Neural cell (in vitro differentiated cells): ENCODE data around the gene HEATR5A. TPM values are rescaled to one million over a fixed set of nuclear protein-coding genes. Genes with fewer than 3 reads are reported as not detected.

Experiments used
- H2AFZ ChIP-seq: fragments of 200-600, 300-800 bp; sonication (generic), shearing (Covaris generic); 2 replicates; pipeline ENCODE4 v1.6.0; 2014; ENCODE audit warnings: low read depth, mild to moderate bottlenecking, antibody characterized with exemption, low read length, moderate library complexity
- H3F3A ChIP-seq: fragments of 200-600 bp; shearing (Covaris generic); 2 replicates; pipeline ENCODE4 v1.6.1; 2016; ENCODE audit warnings: mild to moderate bottlenecking, moderate library complexity, mixed read lengths, antibody characterized with exemption, low read length; ENCODE audit not compliant: insufficient read depth, poor library complexity, severe bottlenecking
- H3K27ac ChIP-seq: fragments of 200-600, 300-800 bp; sonication (generic), shearing (Covaris generic); 2 replicates; pipeline ENCODE4 v1.5.1; 2014; ENCODE audit warnings: mild to moderate bottlenecking, low read length, moderate library complexity
- H3K27me3 ChIP-seq: fragments of 300-800, 200-600 bp; sonication (generic), shearing (Covaris generic); 2 replicates; pipeline ENCODE4 v1.6.0; 2014; ENCODE audit warnings: mild to moderate bottlenecking, low read depth, low read length, moderate library complexity; ENCODE audit not compliant: insufficient read depth
- H3K36me3 ChIP-seq: fragments of 300-800, 200-600 bp; sonication (generic), shearing (Covaris generic); 2 replicates; pipeline ENCODE4 v1.5.1; 2014; ENCODE audit warnings: mild to moderate bottlenecking, antibody characterized with exemption, low read length, moderate library complexity; ENCODE audit not compliant: insufficient read depth
- H3K4me2 ChIP-seq: fragments of 300-800, 200-600 bp; sonication (generic), shearing (Covaris generic); 2 replicates; pipeline ENCODE4 v1.6.0; 2014; ENCODE audit warnings: mild to moderate bottlenecking, low read length
- H3K4me3 ChIP-seq: fragments of 300-800, 200-600 bp; sonication (generic), shearing (Covaris generic); 2 replicates; pipeline ENCODE4 v1.5.1; 2014; ENCODE audit warnings: mild to moderate bottlenecking, low read length, moderate library complexity
- H3K79me2 ChIP-seq: fragments of 200-600 bp; shearing (Covaris generic); replicated peaks from 2 replicates; pipeline ENCODE4 v1.6.0; 2014; ENCODE audit warnings: mild to moderate bottlenecking, low read length, moderate library complexity; ENCODE audit not compliant: insufficient read depth
- H3K9ac ChIP-seq: fragments of 300-800, 200-600 bp; sonication (generic), shearing (Covaris generic); 2 replicates; pipeline ENCODE4 v1.6.1; 2016; ENCODE audit warnings: mild to moderate bottlenecking, low read length, mixed read lengths
- H3K9me2 ChIP-seq: fragments of 200-600 bp; shearing (Covaris generic); 2 replicates; pipeline ENCODE4 v1.6.1; 2016; ENCODE audit warnings: mild to moderate bottlenecking, low read length, mixed read lengths; ENCODE audit not compliant: insufficient read depth
- H3K9me3 ChIP-seq: fragments of 200-600, 300-800 bp; sonication (generic), shearing (Covaris generic); 2 replicates; pipeline ENCODE4 v1.6.1; 2016; ENCODE audit warnings: mild to moderate bottlenecking, mixed run types, low read length, moderate library complexity, mixed read lengths
- H4K20me1 ChIP-seq: fragments of 200-600 bp; shearing (Covaris generic); 2 replicates; pipeline ENCODE4 v1.6.1; 2016; ENCODE audit warnings: mild to moderate bottlenecking, mixed run types; ENCODE audit not compliant: insufficient read depth
- EP300 ChIP-seq: fragments of 450-650 bp; conservative IDR thresholded peaks from 2 replicates; pipeline ENCODE4 v1.6.1; 2014; ENCODE audit warnings: antibody characterized with exemption, mild to moderate bottlenecking, moderate library complexity; ENCODE audit not compliant: poor library complexity, severe bottlenecking
- EZH2 ChIP-seq: fragments of 200-600, 300-800 bp; shearing (Covaris generic), sonication (generic); IDR thresholded peaks from 2 replicates; pipeline ENCODE4 v1.6.1; 2014; ENCODE audit warnings: antibody characterized with exemption, low read length, borderline replicate concordance, mild to moderate bottlenecking; ENCODE audit not compliant: insufficient read depth, poor library complexity, severe bottlenecking
- MXI1 ChIP-seq: fragments of 450-650 bp; conservative IDR thresholded peaks from 2 replicates; pipeline ENCODE4 v1.6.1; 2014; ENCODE audit warnings: antibody characterized with exemption, mild to moderate bottlenecking; ENCODE audit not compliant: poor library complexity, severe bottlenecking
- POLR2AphosphoS5 ChIP-seq: IDR thresholded peaks from 2 replicates; pipeline ENCODE4 v1.6.1; 2012
- RAD21 ChIP-seq: fragments of 450-650 bp; conservative IDR thresholded peaks from 2 replicates; pipeline ENCODE4 v1.6.1; 2014; ENCODE audit warnings: antibody characterized with exemption, mild to moderate bottlenecking, moderate library complexity
- SMC3 ChIP-seq: fragments of 450-650 bp; conservative IDR thresholded peaks from 2 replicates; pipeline ENCODE4 v1.6.1; 2014; ENCODE audit warnings: antibody characterized with exemption, mild to moderate bottlenecking, moderate library complexity; ENCODE audit not compliant: poor library complexity
- TAF1 ChIP-seq: IDR thresholded peaks from 2 replicates; pipeline ENCODE4 v1.6.1; 2012; ENCODE audit warnings: low read depth
- polyA plus RNA-seq: library from polyadenylated mRNA; depleted of rRNA; stranded (reverse); fragments of >200 nt; gene quantifications from 2 replicates; pipeline ENCODE4 v1.2.3, GENCODE V29; 2014
- TF ChIP-seq, protein P1 (sequence below): fragments of 450-650 bp; IDR thresholded peaks from 2 replicates; pipeline ENCODE4 v1.5.1; 2014; ENCODE audit warnings: antibody characterized with exemption, mild to moderate bottlenecking, moderate library complexity; ENCODE audit not compliant: poor library complexity, severe bottlenecking
- TF ChIP-seq, protein P2 (sequence below): IDR thresholded peaks from 2 replicates; pipeline ENCODE4 v1.6.1; 2012; ENCODE audit warnings: borderline replicate concordance

The HEATR5A gene
- polyA plus RNA-seq, 1 donor from 2014 or later, result 5.2 TPM

DNA sequence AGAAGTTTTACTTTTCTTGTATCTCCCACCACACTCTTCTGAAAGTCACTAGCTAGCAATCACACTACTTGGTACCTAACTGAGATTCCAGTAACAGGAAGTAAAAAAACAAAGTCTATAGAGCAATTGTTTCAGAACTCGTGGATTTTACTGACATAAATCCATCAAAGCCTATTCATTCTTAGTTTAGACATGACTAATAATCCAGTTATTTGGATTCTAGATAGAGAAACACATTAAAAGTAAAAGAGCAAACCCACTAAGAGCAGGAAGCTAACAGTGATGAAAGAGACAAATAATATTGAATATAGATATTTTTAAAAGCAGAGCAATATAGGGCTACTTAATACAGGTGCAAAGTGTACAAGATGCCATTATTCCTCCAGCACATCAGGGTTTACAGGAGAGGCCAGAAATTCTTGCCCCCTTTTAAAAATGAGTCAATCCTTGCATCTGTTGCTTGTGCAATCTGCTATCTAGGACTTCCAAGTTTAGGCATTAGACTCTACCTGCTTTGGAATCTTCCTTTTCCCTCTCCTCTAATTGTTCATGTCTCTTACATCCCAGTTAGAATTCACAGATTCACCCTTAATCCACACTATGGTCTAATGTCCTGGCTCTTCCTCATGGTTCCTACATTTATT lies 6.0 kb downstream of the HEATR5A start (continued):
- TF ChIP-seq, protein P1, sequence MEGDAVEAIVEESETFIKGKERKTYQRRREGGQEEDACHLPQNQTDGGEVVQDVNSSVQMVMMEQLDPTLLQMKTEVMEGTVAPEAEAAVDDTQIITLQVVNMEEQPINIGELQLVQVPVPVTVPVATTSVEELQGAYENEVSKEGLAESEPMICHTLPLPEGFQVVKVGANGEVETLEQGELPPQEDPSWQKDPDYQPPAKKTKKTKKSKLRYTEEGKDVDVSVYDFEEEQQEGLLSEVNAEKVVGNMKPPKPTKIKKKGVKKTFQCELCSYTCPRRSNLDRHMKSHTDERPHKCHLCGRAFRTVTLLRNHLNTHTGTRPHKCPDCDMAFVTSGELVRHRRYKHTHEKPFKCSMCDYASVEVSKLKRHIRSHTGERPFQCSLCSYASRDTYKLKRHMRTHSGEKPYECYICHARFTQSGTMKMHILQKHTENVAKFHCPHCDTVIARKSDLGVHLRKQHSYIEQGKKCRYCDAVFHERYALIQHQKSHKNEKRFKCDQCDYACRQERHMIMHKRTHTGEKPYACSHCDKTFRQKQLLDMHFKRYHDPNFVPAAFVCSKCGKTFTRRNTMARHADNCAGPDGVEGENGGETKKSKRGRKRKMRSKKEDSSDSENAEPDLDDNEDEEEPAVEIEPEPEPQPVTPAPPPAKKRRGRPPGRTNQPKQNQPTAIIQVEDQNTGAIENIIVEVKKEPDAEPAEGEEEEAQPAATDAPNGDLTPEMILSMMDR, result no peak

DNA sequence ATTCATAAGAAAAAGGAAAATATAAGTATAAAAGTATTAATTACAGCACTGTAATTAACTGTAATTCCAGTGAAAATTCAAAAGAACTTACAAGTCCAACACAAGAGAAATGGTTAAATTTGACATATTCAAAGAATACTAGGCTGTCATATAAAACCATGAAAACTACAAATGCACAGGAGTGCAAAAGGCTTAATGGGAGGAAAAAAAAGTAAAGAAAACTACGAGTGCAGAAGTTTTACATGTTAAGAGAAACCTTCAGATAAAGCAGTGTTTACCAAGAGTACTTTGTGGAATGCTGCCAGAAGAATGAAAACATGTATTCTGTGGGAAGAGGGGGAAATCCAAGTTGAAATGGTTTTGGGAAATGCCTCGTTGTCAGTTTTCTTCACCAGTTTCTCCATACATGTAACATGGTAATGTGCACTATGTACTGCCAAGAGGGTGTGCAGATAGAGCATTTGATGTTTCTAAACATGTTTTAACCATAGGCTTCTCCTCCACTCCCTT lies 9.1 kb downstream of the HEATR5A start:
- no peak overlapping the region for H3K4me2 ChIP-seq
- H3K4me3 ChIP-seq, result no peak overlapping the region
- H2AFZ ChIP-seq, result no peak overlapping the region
- H3K9me2 ChIP-seq, result no peaks in the 10 kb centered on the region
- no peaks in the 10 kb centered on the region for H3K9me3 ChIP-seq
- H3K9ac ChIP-seq, result no peak overlapping the region
- H3K27me3 ChIP-seq, result no peaks in the 10 kb centered on the region
- no peaks in the 10 kb centered on the region for H3F3A ChIP-seq
- TF ChIP-seq RAD21 (no peak), SMC3 (no peak), EP300 (no peak), MXI1 (no peak), EZH2 (no peak), TAF1 (no peak), POLR2AphosphoS5 (no peak)
- TF ChIP-seq, protein P1, result no peak
- H4K20me1 ChIP-seq, result no peaks in the 10 kb centered on the region
- peaks cover 3% of the 10 kb centered on the region for H3K79me2 ChIP-seq
- no peaks in the 10 kb centered on the region for H3K36me3 ChIP-seq
- no peak overlapping the region for H3K27ac ChIP-seq

DNA sequence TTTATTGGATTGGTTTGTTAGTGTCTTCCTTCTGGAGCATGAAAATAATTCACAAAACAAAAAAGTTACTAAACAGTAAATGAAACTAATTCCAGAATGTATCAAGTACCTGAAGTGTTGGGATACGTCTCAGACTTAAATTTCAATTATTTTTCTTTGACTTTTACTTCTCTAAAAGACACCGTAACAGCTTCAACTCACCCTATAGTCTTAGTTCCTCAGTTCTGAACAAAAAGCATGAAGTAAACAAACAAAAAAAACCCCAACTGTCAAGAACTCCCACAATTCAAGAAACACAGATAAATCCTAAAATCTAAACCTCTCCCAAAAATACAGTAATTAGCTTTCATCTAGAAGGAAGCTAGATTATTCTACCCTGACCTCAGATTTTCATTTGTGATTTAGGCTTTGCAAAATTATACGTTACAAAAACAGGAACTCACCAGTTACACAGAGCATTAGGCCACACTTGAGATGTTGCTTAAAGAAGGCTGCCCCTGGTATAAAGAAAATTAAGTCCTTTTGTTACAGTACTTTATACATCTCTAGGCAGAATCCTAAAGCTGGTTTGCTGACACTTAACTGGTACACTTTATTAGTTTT lies 10.2 kb downstream of the HEATR5A start:
- Histone ChIP-seq H3K9me3 (no peaks in the 10 kb centered on the region), H3K79me2 (no peaks in the 10 kb centered on the region), H2AFZ (no peak overlapping the region), H3K9ac (no peak overlapping the region), H3K4me3 (no peak overlapping the region), H3F3A (no peaks in the 10 kb centered on the region), H3K27me3 (no peaks in the 10 kb centered on the region), H4K20me1 (no peaks in the 10 kb centered on the region), H3K36me3 (no peaks in the 10 kb centered on the region), H3K9me2 (no peaks in the 10 kb centered on the region), H3K4me2 (no peak overlapping the region), H3K27ac (no peak overlapping the region)
- no peak for TF ChIP-seq MXI1
- no peak for TF ChIP-seq POLR2AphosphoS5
- TF ChIP-seq EZH2, result no peak
- TF ChIP-seq, protein P2, sequence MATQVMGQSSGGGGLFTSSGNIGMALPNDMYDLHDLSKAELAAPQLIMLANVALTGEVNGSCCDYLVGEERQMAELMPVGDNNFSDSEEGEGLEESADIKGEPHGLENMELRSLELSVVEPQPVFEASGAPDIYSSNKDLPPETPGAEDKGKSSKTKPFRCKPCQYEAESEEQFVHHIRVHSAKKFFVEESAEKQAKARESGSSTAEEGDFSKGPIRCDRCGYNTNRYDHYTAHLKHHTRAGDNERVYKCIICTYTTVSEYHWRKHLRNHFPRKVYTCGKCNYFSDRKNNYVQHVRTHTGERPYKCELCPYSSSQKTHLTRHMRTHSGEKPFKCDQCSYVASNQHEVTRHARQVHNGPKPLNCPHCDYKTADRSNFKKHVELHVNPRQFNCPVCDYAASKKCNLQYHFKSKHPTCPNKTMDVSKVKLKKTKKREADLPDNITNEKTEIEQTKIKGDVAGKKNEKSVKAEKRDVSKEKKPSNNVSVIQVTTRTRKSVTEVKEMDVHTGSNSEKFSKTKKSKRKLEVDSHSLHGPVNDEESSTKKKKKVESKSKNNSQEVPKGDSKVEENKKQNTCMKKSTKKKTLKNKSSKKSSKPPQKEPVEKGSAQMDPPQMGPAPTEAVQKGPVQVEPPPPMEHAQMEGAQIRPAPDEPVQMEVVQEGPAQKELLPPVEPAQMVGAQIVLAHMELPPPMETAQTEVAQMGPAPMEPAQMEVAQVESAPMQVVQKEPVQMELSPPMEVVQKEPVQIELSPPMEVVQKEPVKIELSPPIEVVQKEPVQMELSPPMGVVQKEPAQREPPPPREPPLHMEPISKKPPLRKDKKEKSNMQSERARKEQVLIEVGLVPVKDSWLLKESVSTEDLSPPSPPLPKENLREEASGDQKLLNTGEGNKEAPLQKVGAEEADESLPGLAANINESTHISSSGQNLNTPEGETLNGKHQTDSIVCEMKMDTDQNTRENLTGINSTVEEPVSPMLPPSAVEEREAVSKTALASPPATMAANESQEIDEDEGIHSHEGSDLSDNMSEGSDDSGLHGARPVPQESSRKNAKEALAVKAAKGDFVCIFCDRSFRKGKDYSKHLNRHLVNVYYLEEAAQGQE, result no peak
- TF ChIP-seq, protein P1, result no peak
- no peak for TF ChIP-seq TAF1
- TF ChIP-seq RAD21, result no peak
- no peak for TF ChIP-seq EP300
- TF ChIP-seq SMC3, result no peak
